Body of pancreas (tissue), 4 donors: ENCODE measurements around the gene HSPA12B.

Experiments
- CTCF ChIP-seq, 7 experiments: fragments of 450-650 bp in 4 of 7; fragments of 200-600 bp in 3 of 7; sonication (generic) in 3 of 7; IDR thresholded peaks; one replicate each; pipeline ENCODE4 v1.5.1; 2016 to 2019; ENCODE audit warnings: antibody characterized with exemption in 7 of 7
- POLR2A ChIP-seq, 3 donors: fragments of 450-650 bp; IDR thresholded peaks; one replicate each; pipeline ENCODE4 v1.6.1; 2016; ENCODE audit warnings: antibody characterized with exemption in 3 of 3, mild to moderate bottlenecking in 2 of 3

DNA sequence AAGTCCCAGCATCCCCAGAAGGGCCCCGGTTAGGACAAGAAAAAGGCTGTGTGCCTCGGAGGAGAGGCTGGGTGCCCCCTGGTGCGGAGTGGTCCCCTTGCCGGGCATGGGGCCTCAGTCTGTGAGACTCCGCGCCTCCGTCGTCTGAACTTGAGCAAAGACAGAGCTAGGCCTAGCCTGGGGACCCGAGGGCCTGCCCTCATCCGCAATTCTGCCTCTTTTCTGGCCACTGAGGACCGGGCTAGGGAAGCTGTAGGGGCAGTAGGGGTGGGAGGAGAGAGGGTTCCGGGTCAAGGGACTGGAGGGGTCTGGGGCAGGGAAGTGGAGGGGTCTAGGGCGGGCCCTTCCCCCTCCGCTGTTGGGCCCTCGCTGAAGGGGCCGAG, 550 bp upstream of the HSPA12B start:
- no peak for TF ChIP-seq CTCF (IDR thresholded peaks at IDR 0.05)
- TF ChIP-seq POLR2A (IDR thresholded peaks at IDR 0.05): no peak
